Fibroblast of skin of back (primary cell): ENCODE data around the gene INPP4B. TPM values are rescaled to one million over a fixed set of nuclear protein-coding genes. Genes with fewer than 3 reads are reported as not detected.

Source experiments
- DNase-seq: peaks from one replicate; pipeline ENCODE4 v3.0.0-alpha.2; 2013
- polyA plus RNA-seq, 2 experiments: library from polyadenylated mRNA; unstranded; fragments of 120-200 nt; gene quantifications; one replicate each; pipeline ENCODE4 v1.2.1, GENCODE V29; 2013; ENCODE audit not compliant: insufficient read length in 2 of 2

Gene INPP4B
- polyA plus RNA-seq (2013, experiment 1 of 2; ENCODE audit: insufficient read length): 0.53 TPM
- 0.70 TPM for polyA plus RNA-seq (2013, experiment 2 of 2; ENCODE audit: insufficient read length)

- peak; percentile 64 for DNase-seq
Observed at GRCh38 chr4:142846108-142846728, at the start of gene INPP4B. TSS of gene INPP4B (minus strand) at chr4:142846301.

GRCh38 chr4:142893012-142893411 lies 46.9 kb upstream of the INPP4B start:
- no peak for DNase-seq

- no peak for DNase-seq
Observed at GRCh38 chr4:142886566-142886965, 40.5 kb upstream of the INPP4B start.

- DNase-seq: no peak
Observed at GRCh38 chr4:142883040-142883832, 37.1 kb upstream of the INPP4B start.

GRCh38 chr4:142882159-142882558 lies 36.1 kb upstream of the INPP4B start:
- no peak for DNase-seq

GRCh38 chr4:142881331-142881730 lies 35.2 kb upstream of the INPP4B start:
- no peak for DNase-seq

GRCh38 chr4:142875117-142875516 lies 29.0 kb upstream of the INPP4B start:
- no peak for DNase-seq

- no peak for DNase-seq
Observed at GRCh38 chr4:142874684-142875083, 28.6 kb upstream of the INPP4B start.

- DNase-seq: no peak
Observed at GRCh38 chr4:142866685-142867084, 20.6 kb upstream of the INPP4B start.

- no peak for DNase-seq
Observed at GRCh38 chr4:142861351-142861750, 15.2 kb upstream of the INPP4B start.

- no peak for DNase-seq
Observed at GRCh38 chr4:142858965-142859364, 12.9 kb upstream of the INPP4B start.

- no peak for DNase-seq
Observed at GRCh38 chr4:142858446-142858845, 12.3 kb upstream of the INPP4B start.

- no peak for DNase-seq
Observed at GRCh38 chr4:142856576-142856975, 10.5 kb upstream of the INPP4B start.

GRCh38 chr4:142850478-142850877 lies 4.4 kb upstream of the INPP4B start:
- DNase-seq: no peak

GRCh38 chr4:142846729-142847596 lies 862 bp upstream of the INPP4B start:
- DNase-seq: no peak

- DNase-seq: no peak
Observed at GRCh38 chr4:142845293-142846107, 601 bp downstream of the INPP4B start.

GRCh38 chr4:142844782-142845181 lies 1.3 kb downstream of the INPP4B start:
- DNase-seq: no peak

GRCh38 chr4:142840516-142841123 lies 5.5 kb downstream of the INPP4B start:
- peak; percentile 32 for DNase-seq

GRCh38 chr4:142838778-142839177 lies 7.3 kb downstream of the INPP4B start:
- DNase-seq: no peak

- DNase-seq: no peak
Observed at GRCh38 chr4:142832022-142832421, 14.1 kb downstream of the INPP4B start.

GRCh38 chr4:142826503-142827241 lies 19.4 kb downstream of the INPP4B start:
- DNase-seq: no peak
